H1 (cell line): Measurements from ENCODE around the gene STAT4. TPM values are rescaled to one million over a fixed set of nuclear protein-coding genes. Genes with fewer than 3 reads are reported as not detected.

ENCODE experiments used
- CHD7 ChIP-seq: fragments of 300-600 bp; sonication (generic); IDR thresholded peaks from 2 replicates; pipeline ENCODE4 v1.7.1; 2012; ENCODE audit warnings: low read length, moderate library complexity, mild to moderate bottlenecking, inconsistent platforms; ENCODE audit not compliant: insufficient replicate concordance
- EGR1 ChIP-seq: IDR thresholded peaks from 2 replicates; pipeline ENCODE4 v1.6.1; 2011; ENCODE audit warnings: low read depth, low read length, borderline replicate concordance
- SIX5 ChIP-seq: IDR thresholded peaks from 2 replicates; pipeline ENCODE4 v1.6.1; 2011; ENCODE audit warnings: mild to moderate bottlenecking, low read depth, low read length
- TBP ChIP-seq: IDR thresholded peaks from 2 replicates; pipeline ENCODE4 v1.6.1; 2011; ENCODE audit warnings: low read depth, low read length, improper control_type of control experiment
- polyA plus RNA-seq, 7 experiments: library from polyadenylated mRNA; depleted of rRNA in 3 of 7; stranded (reverse) in 5 of 7; unstranded in 2 of 7; fragments of >200 nt in 5 of 7; fragments of 200-250 nt in 2 of 7; gene quantifications; 1 replicate in 5 of 7; 2 replicates in 1 of 7; 4 replicates in 1 of 7; pipeline versions ENCODE4 v1.2.1 to v1.2.3, GENCODE V29; 2011 to 2013; ENCODE audit warnings: missing spikeins in 2 of 7, mixed read lengths in 2 of 7
- total RNA-seq: library from RNA; stranded (reverse); fragmentation: NEBNext Ultra II Directional; extraction: Animal tissue kit (Norgen Biotek cat#: 25700); gene quantifications from 2 replicates; pipeline ENCODE4 v1.2.1, GENCODE V29; 2021

The STAT4 gene
- total and polyA plus RNA-seq, 2 of the 8 experiments (the other 6 are each of a cell fraction or from before 2014, with no cell fraction given): 0.36 to 0.63 TPM

GRCh38 chr2:191066197-191066918 lies 84.4 kb downstream of the STAT4 start (continued):
- TF ChIP-seq CHD7 (no peak), EGR1 (no peak), TBP (no peak), SIX5 (no peak)
- TF ChIP-seq, all 59 proteins: peak for 0
